ENCODE data around the gene TRPC4. TPM values are rescaled to one million over a fixed set of nuclear protein-coding genes. Genes with fewer than 3 reads are reported as not detected.
A peak's percentile ranks its signal among the peaks of the same experiment; 100 is the strongest.

TRPC4 gene
- total and polyA plus RNA-seq, 7 donors = 0.64 to 11.8 (median 9.4) TPM; not detected in 1

DNA sequence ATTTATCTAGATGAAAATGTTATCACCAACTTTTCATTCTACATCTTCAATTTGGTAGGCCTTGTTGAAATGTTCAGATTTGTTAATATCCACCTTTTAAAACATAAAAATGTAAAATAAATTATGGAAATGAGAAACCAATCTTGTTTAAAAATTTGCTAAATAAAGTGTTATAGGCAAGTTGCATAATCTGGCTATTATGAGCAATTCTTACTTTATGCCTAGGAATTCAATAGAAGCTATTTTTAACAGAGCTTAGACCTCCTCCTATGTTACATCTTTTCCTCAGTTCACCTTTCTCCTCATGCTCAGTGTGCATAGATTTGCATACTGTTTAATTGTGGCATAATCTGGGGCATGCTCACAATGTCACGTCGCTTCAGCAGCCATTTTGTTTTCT lies 183.1 kb downstream of the TRPC4 start:
- H3K4me1 ChIP-seq = peaks cover 0 to 5% (median 0%) of the 10 kb centered on the region in 4 donors
- no peaks in the 10 kb centered on the region for H3K36me3 ChIP-seq
- no peaks in the 10 kb centered on the region for H3K9me3 ChIP-seq
- TF ChIP-seq POLR2A (IDR thresholded peaks at IDR 0.05) (no peak), POLR2AphosphoS5 (IDR thresholded peaks at IDR 0.05) (no peak), EP300 (IDR thresholded peaks at IDR 0.05) (no peak)
- TF ChIP-seq, protein P1, sequence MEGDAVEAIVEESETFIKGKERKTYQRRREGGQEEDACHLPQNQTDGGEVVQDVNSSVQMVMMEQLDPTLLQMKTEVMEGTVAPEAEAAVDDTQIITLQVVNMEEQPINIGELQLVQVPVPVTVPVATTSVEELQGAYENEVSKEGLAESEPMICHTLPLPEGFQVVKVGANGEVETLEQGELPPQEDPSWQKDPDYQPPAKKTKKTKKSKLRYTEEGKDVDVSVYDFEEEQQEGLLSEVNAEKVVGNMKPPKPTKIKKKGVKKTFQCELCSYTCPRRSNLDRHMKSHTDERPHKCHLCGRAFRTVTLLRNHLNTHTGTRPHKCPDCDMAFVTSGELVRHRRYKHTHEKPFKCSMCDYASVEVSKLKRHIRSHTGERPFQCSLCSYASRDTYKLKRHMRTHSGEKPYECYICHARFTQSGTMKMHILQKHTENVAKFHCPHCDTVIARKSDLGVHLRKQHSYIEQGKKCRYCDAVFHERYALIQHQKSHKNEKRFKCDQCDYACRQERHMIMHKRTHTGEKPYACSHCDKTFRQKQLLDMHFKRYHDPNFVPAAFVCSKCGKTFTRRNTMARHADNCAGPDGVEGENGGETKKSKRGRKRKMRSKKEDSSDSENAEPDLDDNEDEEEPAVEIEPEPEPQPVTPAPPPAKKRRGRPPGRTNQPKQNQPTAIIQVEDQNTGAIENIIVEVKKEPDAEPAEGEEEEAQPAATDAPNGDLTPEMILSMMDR (IDR thresholded peaks at IDR 0.05) = no peak
- H3K4me3 ChIP-seq = no peak overlapping the region
- WGBS, 2 donors = 94 to 98% methylated on average over 2 of the region's 2 CpGs
- intact Hi-C loops (cut with DNase I) = no loop called here
- no peak overlapping the region for H3K27ac ChIP-seq
- H3K27me3 ChIP-seq = no peaks in the 10 kb centered on the region
- DNase-seq = no peak

DNA sequence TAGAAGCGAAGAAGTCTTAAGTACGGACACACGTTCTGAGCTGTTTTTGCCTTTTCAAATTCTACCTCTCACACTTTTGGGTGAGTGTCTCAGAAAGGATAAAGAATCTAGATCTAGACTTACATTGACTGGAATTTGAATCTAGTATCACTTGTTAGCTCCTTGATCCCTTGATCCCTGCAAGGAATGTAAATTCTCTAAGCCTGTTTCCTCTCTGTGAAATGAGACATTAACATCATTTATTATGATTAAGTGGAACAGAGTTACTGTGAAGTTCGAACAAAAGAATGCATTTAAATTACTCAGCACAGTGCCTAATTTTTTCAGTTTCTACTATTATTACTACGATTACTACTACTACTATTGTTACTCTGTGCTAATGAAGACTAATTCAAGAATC lies 184.4 kb downstream of the TRPC4 start:
- Histone ChIP-seq H3K4me1 (peaks cover 0 to 6% (median 2%) of the 10 kb centered on the region in 4 donors), H3K36me3 (no peaks in the 10 kb centered on the region), H3K27ac (no peak overlapping the region), H3K4me3 (no peak overlapping the region), H3K27me3 (no peaks in the 10 kb centered on the region), H3K9me3 (no peaks in the 10 kb centered on the region)
- no peak for TF ChIP-seq EP300 (IDR thresholded peaks at IDR 0.05)
- no peak for TF ChIP-seq POLR2A (IDR thresholded peaks at IDR 0.05)
- TF ChIP-seq POLR2AphosphoS5 (IDR thresholded peaks at IDR 0.05) = no peak
- TF ChIP-seq, protein P1 (IDR thresholded peaks at IDR 0.05) = no peak
- WGBS, 2 donors = 83 to 84% methylated on average over 5 of the region's 5 CpGs
- intact Hi-C loops (cut with DNase I) = no loop called here
- DNase-seq = no peak

DNA sequence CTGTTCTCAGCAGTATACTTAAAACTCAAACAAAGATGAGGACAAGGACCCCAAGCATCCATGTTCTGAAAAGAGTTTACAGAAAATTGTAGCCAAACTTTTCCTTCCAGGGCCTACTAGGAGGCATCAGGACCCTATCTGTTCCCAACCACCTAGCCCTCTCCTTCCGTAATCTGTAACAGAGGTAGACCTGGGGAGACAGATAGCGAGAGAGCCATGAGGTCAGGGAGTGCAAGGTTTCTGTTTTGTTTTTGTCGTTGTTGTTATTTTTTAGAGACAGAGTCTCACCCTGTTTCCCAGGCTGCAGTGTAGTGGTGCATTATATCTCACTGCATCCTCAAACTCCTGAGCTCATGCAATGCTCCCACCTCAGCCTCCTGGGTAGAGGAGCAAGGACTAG lies 187.1 kb downstream of the TRPC4 start:
- Histone ChIP-seq H3K4me3 (no peak overlapping the region), H3K36me3 (no peaks in the 10 kb centered on the region), H3K27ac (no peak overlapping the region), H3K27me3 (no peaks in the 10 kb centered on the region), H3K9me3 (no peaks in the 10 kb centered on the region), H3K4me1 (peaks cover 0 to 6% (median 2%) of the 10 kb centered on the region in 4 donors)
- TF ChIP-seq POLR2AphosphoS5 (IDR thresholded peaks at IDR 0.05) = no peak
- no peak for TF ChIP-seq EP300 (IDR thresholded peaks at IDR 0.05)
- TF ChIP-seq, protein P1 (IDR thresholded peaks at IDR 0.05) = no peak
- TF ChIP-seq POLR2A (IDR thresholded peaks at IDR 0.05) = no peak
- WGBS, 2 donors = 83 to 90% methylated on average over 3 of the region's 3 CpGs
- intact Hi-C loops (cut with DNase I) = no loop called here
- DNase-seq = no peak

DNA sequence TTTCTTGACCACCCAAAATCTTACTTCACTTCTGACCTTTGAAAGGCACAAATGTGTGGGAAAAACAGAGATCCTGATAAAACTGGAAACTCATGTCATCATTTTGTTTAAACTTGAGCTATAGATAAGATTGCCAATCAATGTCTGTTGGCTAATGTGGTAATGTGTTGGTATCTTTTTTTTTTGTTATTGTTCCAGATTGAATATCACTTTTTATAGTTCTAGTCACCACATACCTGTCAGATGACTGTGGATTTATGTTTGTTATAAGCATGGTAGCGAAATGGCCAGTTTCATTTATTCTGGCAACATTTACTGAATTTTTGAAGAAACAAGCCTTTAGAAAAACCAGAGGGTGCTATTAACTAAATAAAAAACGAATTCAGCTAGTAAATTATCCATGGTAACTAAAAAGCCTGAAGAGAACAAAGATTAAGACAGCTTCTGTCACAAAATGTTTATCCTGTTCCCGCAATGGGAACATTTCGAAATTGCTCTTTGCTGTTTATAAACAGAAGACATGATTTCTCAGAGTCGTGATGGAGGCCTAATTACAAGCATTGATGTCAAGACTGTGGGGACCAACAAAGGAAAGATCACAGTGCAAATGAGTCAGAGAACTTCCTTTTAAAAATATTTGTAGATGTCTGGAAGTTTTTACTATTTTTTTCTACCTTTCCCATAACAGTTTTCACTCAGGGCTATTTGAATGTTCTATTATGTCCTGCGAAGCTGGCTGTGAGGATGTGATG lies 188.1 kb downstream of the TRPC4 start:
- TF ChIP-seq EP300 (IDR thresholded peaks at IDR 0.05) (peak in 1 of 4 donors; percentile 40), POLR2AphosphoS5 (IDR thresholded peaks at IDR 0.05) (peak in 2 of 4 donors; percentile 37 to 64), POLR2A (IDR thresholded peaks at IDR 0.05) (no peak)
- TF ChIP-seq, protein P1 (IDR thresholded peaks at IDR 0.05) = no peak
- DNase-seq = no peak
- Histone ChIP-seq H3K27me3 (no peaks in the 10 kb centered on the region), H3K27ac (no peak overlapping the region), H3K36me3 (no peaks in the 10 kb centered on the region), H3K4me3 (no peak overlapping the region), H3K9me3 (no peaks in the 10 kb centered on the region), H3K4me1 (peaks cover 0 to 6% (median 2%) of the 10 kb centered on the region in 4 donors)
- intact Hi-C loops (cut with DNase I) = no loop called here
- 38 to 49% methylated on average over 6 of the region's 6 CpGs for WGBS, 2 donors
